GM19239 (cell line): ENCODE results near the gene UMOD.
A peak's percentile ranks its signal among the peaks of the same experiment; 100 is the strongest.

ENCODE experiments used
- DNase-seq: peaks from one replicate; pipeline ENCODE4 v3.0.0; 2011; ENCODE audit warnings: low spot score; ENCODE audit not compliant: insufficient read length
- FAIRE-seq: peaks from 2 replicates; lab custom pipeline; 2011; peaks lifted over from hg19 to GRCh38; lab: Jason Lieb, UNC

UMOD gene

GRCh38 chr16:20352615-20353014 lies at the start of gene UMOD:
Gene UMOD (minus strand): TSS chr16:20352715. CDS start chr16:20350737, 1,978 bp downstream.
- DNase-seq: no peak
- no peak for FAIRE-seq

- FAIRE-seq (no peak), DNase-seq (no peak)
These were observed 49.0 kb upstream of the UMOD start for GRCh38 chr16:20401475-20402016.

- FAIRE-seq: no peak
- no peak for DNase-seq
These were observed 48.6 kb upstream of the UMOD start for GRCh38 chr16:20401066-20401465.

- no peak for DNase-seq
- FAIRE-seq: no peak
These were observed 46.7 kb upstream of the UMOD start for GRCh38 chr16:20399185-20399584.

- FAIRE-seq (no peak), DNase-seq (no peak)
These were observed 46.1 kb upstream of the UMOD start for GRCh38 chr16:20398603-20399002.

- no peak for FAIRE-seq
- DNase-seq: no peak
These were observed 45.1 kb upstream of the UMOD start for GRCh38 chr16:20397468-20398074.

GRCh38 chr16:20396846-20397467 lies 44.4 kb upstream of the UMOD start:
- DNase-seq: no peak
- no peak for FAIRE-seq

GRCh38 chr16:20395946-20396345 lies 43.4 kb upstream of the UMOD start:
- no peak for DNase-seq

GRCh38 chr16:20393801-20394577 lies 41.5 kb upstream of the UMOD start:
- no peak for DNase-seq
- FAIRE-seq: no peak

More at GRCh38 chr16:20395946-20396345, 43.4 kb upstream of the UMOD start:
- no peak for FAIRE-seq

- no peak for FAIRE-seq
- no peak for DNase-seq
These were observed 38.5 kb upstream of the UMOD start for GRCh38 chr16:20391045-20391444.

- FAIRE-seq: no peak
These were observed 36.3 kb upstream of the UMOD start for GRCh38 chr16:20388854-20389253.

GRCh38 chr16:20387978-20388377 lies 35.5 kb upstream of the UMOD start:
- DNase-seq (no peak), FAIRE-seq (no peak)

More at GRCh38 chr16:20388854-20389253, 36.3 kb upstream of the UMOD start:
- no peak for DNase-seq

- peak; percentile 29 for DNase-seq
- FAIRE-seq: no peak
These were observed 33.6 kb upstream of the UMOD start for GRCh38 chr16:20385844-20386832.

GRCh38 chr16:20383106-20384029 lies 30.9 kb upstream of the UMOD start:
- FAIRE-seq: peak; percentile 39
- DNase-seq: peak; percentile 31

- FAIRE-seq: no peak
These were observed 29.9 kb upstream of the UMOD start for GRCh38 chr16:20382202-20382948.

GRCh38 chr16:20380782-20381181 lies 28.3 kb upstream of the UMOD start:
- no peak for DNase-seq
- no peak for FAIRE-seq

More at GRCh38 chr16:20382202-20382948, 29.9 kb upstream of the UMOD start:
- no peak for DNase-seq

GRCh38 chr16:20377181-20377580 lies 24.7 kb upstream of the UMOD start:
- no peak for FAIRE-seq
- DNase-seq: no peak

- no peak for DNase-seq
- no peak for FAIRE-seq
These were observed 20.2 kb upstream of the UMOD start for GRCh38 chr16:20372701-20373100.
